Bronchial epithelial cell (primary cell): ENCODE results near the gene ZFYVE19. TPM values are rescaled to one million over a fixed set of nuclear protein-coding genes. Genes with fewer than 3 reads are reported as not detected.

Source experiments
- DNase-seq: peaks from one replicate; pipeline ENCODE4 v3.0.0-alpha.2; 2010; ENCODE audit warnings: low read depth
- FAIRE-seq: peaks from 2 replicates; lab custom pipeline; 2011; peaks lifted over from hg19 to GRCh38; lab: Jason Lieb, UNC
- H3K27me3 ChIP-seq: 2 replicates; pipeline ENCODE4 v1.5.1; 2011; ENCODE audit warnings: low read length; ENCODE audit not compliant: control insufficient read depth, insufficient read depth
- H3K36me3 ChIP-seq: 2 replicates; pipeline ENCODE4 v1.5.1; 2011; ENCODE audit warnings: low read length; ENCODE audit not compliant: control insufficient read depth, insufficient read depth
- H3K4me3 ChIP-seq: 2 replicates; pipeline ENCODE4 v1.5.1; 2011; ENCODE audit warnings: mild to moderate bottlenecking, low read depth, low read length, control low read depth
- total RNA-seq: library from RNA; depleted of rRNA; stranded (reverse); fragments of >200 nt; gene quantifications from 2 replicates; pipeline ENCODE4 v1.2.1, GENCODE V29; 2014
- TF ChIP-seq, protein P1 (sequence below): IDR thresholded peaks from 2 replicates; pipeline ENCODE4 v1.5.1; 2011; ENCODE audit warnings: mild to moderate bottlenecking, moderate library complexity, low read length, control low read depth, inconsistent platforms; ENCODE audit not compliant: insufficient read depth, severe bottlenecking

The ZFYVE19 gene, protein sequence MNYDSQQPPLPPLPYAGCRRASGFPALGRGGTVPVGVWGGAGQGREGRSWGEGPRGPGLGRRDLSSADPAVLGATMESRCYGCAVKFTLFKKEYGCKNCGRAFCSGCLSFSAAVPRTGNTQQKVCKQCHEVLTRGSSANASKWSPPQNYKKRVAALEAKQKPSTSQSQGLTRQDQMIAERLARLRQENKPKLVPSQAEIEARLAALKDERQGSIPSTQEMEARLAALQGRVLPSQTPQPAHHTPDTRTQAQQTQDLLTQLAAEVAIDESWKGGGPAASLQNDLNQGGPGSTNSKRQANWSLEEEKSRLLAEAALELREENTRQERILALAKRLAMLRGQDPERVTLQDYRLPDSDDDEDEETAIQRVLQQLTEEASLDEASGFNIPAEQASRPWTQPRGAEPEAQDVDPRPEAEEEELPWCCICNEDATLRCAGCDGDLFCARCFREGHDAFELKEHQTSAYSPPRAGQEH
- total RNA-seq = 30.3 and 34.0 TPM in 2 replicates

DNA sequence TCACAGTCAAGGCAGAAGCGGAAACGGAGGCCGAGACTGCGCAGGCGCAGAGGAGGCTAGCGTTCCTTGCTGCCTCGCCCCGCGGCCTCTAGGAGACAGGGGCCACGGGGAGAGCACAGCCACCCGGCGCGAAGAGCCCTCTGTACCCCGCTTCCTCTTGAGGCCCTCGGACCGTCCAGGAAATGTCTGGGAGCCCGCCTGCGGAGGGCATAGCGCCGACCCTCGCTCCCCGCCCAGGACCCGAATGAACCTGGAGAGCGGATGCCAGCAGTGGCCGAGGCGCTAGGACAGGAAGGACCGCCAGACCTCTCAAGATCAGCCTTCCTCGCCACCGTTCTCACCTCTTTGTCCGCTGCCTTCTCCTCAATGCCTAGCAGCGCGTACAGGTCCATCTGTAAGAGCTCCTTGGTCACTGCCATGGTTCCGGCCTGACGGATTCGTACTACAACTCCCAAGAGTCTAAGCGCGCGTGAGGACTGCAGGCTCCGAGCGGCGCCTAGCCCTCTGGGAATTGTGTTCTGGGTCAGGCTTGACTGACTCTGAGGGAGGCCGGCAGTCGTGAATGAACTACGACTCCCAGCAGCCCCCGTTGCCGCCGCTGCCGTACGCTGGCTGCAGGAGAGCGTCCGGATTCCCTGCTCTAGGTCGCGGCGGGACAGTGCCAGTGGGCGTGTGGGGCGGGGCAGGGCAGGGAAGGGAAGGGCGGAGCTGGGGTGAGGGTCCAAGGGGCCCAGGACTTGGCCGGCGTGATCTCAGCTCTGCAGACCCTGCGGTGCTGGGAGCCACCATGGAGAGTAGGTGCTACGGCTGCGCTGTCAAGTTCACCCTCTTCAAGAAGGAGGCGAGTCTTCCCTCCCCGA lies at the start of gene ZFYVE19, which contains the start of gene DNAJC17:
ZFYVE19 (plus strand) TSS at position 62 of the 860 bp plus-strand sequence; CDS start at position 563, 501 bp downstream.
DNAJC17 (minus strand) TSS at position 446 of the 860 bp plus-strand sequence; CDS start at position 419, 27 bp downstream.
- Histone ChIP-seq H3K36me3 (peaks cover 5% of the 10 kb centered on the region), H3K4me3 (peak within 1 kb of the TSS; percentile 85), H3K27me3 (no peaks in the 10 kb centered on the region)
- TF ChIP-seq, protein P1, sequence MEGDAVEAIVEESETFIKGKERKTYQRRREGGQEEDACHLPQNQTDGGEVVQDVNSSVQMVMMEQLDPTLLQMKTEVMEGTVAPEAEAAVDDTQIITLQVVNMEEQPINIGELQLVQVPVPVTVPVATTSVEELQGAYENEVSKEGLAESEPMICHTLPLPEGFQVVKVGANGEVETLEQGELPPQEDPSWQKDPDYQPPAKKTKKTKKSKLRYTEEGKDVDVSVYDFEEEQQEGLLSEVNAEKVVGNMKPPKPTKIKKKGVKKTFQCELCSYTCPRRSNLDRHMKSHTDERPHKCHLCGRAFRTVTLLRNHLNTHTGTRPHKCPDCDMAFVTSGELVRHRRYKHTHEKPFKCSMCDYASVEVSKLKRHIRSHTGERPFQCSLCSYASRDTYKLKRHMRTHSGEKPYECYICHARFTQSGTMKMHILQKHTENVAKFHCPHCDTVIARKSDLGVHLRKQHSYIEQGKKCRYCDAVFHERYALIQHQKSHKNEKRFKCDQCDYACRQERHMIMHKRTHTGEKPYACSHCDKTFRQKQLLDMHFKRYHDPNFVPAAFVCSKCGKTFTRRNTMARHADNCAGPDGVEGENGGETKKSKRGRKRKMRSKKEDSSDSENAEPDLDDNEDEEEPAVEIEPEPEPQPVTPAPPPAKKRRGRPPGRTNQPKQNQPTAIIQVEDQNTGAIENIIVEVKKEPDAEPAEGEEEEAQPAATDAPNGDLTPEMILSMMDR = no peak
- peak; percentile 95 for DNase-seq
- no peak for FAIRE-seq

DNA sequence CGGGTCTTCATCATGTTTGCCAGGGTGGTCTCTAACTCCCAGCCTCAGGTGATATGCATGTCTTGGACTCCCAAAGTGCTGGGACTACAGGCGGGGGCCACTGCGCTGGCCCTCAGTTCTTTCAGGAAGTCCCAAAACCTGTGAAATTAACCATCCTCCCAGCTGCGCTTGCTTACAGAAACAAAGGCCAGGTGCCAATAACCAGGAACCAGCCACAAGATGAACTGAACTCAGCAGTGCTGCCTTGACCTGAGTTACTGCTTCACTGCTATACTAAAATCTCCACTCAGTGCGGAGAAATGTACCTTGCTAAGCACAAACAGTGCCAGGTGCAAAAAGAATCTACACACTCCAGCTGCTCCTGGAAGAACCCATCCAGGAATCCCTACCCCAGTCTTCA lies 46.9 kb upstream of the ZFYVE19 start:
- H3K4me3 ChIP-seq = no peak overlapping the region
- no peaks in the 10 kb centered on the region for H3K36me3 ChIP-seq
- no peaks in the 10 kb centered on the region for H3K27me3 ChIP-seq
- TF ChIP-seq, protein P1 = no peak
- FAIRE-seq = no peak
- DNase-seq = no peak

DNA sequence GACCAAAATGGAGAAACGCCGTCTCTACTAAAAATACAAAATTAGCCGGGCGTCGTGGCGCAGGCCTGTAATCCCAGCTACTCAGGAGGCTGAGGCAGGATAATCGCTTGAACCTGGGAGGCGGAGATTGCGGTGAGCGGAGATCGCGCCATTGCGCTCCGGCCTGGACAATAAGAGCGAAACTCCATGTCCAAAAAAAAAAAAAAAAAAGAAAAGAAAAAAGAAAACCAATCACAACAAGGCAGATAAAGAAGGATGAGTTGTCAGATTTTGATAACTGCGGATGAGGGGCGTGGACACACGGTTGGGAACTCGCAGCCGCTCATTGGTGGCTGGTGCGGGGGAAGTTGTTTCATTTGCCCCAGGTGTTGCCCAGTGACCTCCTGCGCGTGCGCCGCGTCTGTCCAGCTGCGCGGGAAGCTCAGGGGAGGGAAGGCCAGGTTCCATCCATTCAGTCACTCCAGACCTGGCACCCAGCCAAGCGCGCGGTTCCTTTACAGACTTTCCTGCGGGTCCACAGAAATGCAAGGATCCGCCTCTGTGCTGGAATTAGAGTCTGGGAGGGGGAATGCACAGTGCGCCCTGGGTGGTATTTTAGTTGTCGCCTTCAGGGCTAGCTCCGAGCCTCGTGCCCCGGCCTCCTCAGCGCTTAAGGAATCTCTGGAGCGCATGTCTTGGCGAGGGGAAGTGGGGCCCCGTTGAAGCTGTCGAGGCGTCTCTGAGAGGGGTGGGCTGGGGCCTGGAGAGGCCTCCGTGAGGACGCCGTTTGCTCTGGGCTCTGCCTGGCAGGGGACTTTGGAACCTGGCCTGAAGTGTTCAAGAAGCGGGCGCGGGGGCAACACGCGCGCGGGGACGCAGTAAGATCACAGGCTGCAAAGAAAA lies 43.7 kb upstream of the ZFYVE19 start:
- peak overlapping the region; percentile 44 for H3K4me3 ChIP-seq

DNA sequence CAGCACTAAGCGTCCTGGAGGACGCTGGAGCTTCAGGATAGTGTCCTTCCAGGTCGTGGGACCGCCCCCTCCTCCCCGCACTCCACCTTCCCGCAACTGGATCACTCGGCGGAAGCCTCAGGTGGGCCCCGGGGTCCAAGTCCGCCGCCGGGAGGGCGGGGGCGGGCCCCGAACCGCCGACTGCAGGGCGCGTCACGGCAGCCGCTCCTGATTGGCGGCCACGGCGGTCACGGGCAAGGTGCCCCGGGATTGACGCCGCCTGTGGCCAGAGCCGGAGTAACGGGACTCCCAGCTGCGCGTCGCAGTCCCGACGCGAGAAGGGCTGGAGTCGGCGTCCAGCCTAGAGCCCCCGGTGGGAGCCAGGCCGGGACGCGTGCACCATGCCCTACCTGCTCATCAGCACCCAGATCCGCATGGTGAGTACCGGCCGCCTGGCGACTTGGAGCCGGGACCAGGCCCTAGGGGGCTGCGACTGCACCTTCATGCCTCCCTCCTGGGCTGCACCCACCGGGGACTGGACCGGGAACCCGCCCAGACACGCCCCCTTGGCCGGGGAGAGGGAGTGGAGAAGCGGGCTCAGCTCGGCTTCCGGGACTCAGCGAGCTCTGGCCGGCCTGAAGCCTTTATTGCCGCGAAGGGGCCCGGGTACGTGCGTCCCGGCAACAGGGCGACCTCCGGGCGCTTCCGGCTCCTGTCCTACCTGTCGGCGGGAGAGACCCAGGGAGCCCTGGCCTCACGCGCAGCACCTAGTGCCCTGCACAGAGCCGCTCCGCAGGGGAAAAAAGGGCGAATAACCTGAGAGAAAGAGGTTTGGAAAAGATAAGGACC lies 42.9 kb upstream of the ZFYVE19 start, which contains the start of gene GCHFR:
GCHFR (plus strand) TSS at position 268 of the 828 bp plus-strand sequence; CDS start at position 381, 113 bp downstream.
- peak within 1 kb of the TSS; percentile 44 for H3K4me3 ChIP-seq
- DNase-seq (no peak), FAIRE-seq (no peak)
- no peaks in the 10 kb centered on the region for H3K27me3 ChIP-seq
- TF ChIP-seq, protein P1 = peak; percentile 33
- H3K36me3 ChIP-seq = no peaks in the 10 kb centered on the region

More for the DNA sequence above, 43.7 kb upstream of the ZFYVE19 start:
- no peak for FAIRE-seq
- H3K27me3 ChIP-seq = no peaks in the 10 kb centered on the region
- H3K36me3 ChIP-seq = no peaks in the 10 kb centered on the region
- TF ChIP-seq, protein P1 = no peak
- DNase-seq = no peak
